ENCODE data around the gene AKT1S1.

- no peak for TF ChIP-seq EZH2phosphoT487 (IDR thresholded peaks at IDR 0.05; ENCODE audit: low read depth, severe bottlenecking, unreplicated experiment)
- no peak for TF ChIP-seq CTCF (IDR thresholded peaks at IDR 0.05; ENCODE audit: poor library complexity)
- TF ChIP-seq EZH2 (IDR thresholded peaks at IDR 0.05; ENCODE audit: borderline replicate concordance): no peak
Observed at GRCh38 chr19:49831592-49831991, 45.6 kb downstream of the AKT1S1 start.
